H1 (cell line): Measurements from ENCODE around the gene HSD11B1. TPM values are rescaled to one million over a fixed set of nuclear protein-coding genes. Genes with fewer than 3 reads are reported as not detected.
A peak's percentile ranks its signal among the peaks of the same experiment; 100 is the strongest.

ENCODE experiments used
- CTCF ChIA-PET: fragments of 300-600 bp; sonication (Branson Sonifier 250); formaldehyde crosslinking; loops from one replicate; lab custom pipeline; 2021; ENCODE audit not compliant: partially characterized antibody; lab: Charles Lee
- POLR2A ChIA-PET: fragments of 300-600 bp; sonication (Branson Sonifier 250); formaldehyde crosslinking; loops from one replicate; lab custom pipeline; 2021; ENCODE audit warnings: inconsistent platforms; ENCODE audit not compliant: partially characterized antibody; lab: Charles Lee
- DNase-seq, 2 experiments: peaks; one replicate each; pipeline versions ENCODE4 v3.0.0 to v3.0.0-alpha.2; 2010 to 2022; ENCODE audit warnings: low spot score in 2 of 2, low read depth in 1 of 2, mixed read lengths in 1 of 2
- FAIRE-seq: peaks from 2 replicates; lab custom pipeline; 2011; peaks lifted over from hg19 to GRCh38; lab: Jason Lieb, UNC
- H2AFZ ChIP-seq: 2 replicates; pipeline ENCODE4 v1.8.1; 2012; ENCODE audit warnings: low read length, inconsistent platforms
- H2AK5ac ChIP-seq: 2 replicates; pipeline ENCODE4 v1.6.1; 2013; ENCODE audit warnings: low read depth, low read length
- H2BK120ac ChIP-seq: replicated peaks from 2 replicates; pipeline ENCODE3; 2013; ENCODE audit warnings: low read depth, low read length, inconsistent platforms
- H2BK12ac ChIP-seq: 2 replicates; pipeline ENCODE4 v1.6.1; 2013; ENCODE audit warnings: low read depth, low read length
- H2BK15ac ChIP-seq: 2 replicates; pipeline ENCODE4 v1.6.1; 2013; ENCODE audit warnings: low read length
- H2BK20ac ChIP-seq: 2 replicates; pipeline ENCODE4 v1.6.1; 2013; ENCODE audit warnings: low read length
- H2BK5ac ChIP-seq: 2 replicates; pipeline ENCODE4 v1.6.1; 2013; ENCODE audit warnings: low read depth, low read length
- H3K14ac ChIP-seq: 2 replicates; pipeline ENCODE4 v1.6.1; 2013; ENCODE audit warnings: inconsistent platforms; ENCODE audit not compliant: insufficient read length
- H3K18ac ChIP-seq: 2 replicates; pipeline ENCODE4 v1.6.1; 2013; ENCODE audit warnings: low read length; ENCODE audit errors: extremely low read depth
- H3K23ac ChIP-seq: 2 replicates; pipeline ENCODE4 v1.6.1; 2013; ENCODE audit warnings: inconsistent platforms; ENCODE audit not compliant: insufficient read length
- H3K23me2 ChIP-seq: 2 replicates; pipeline ENCODE4 v1.6.1; 2013; ENCODE audit warnings: low read depth, low read length
- H3K27ac ChIP-seq: 2 replicates; pipeline ENCODE4 v1.6.1; 2011; ENCODE audit warnings: low read depth, low read length, inconsistent platforms
- H3K27me3 ChIP-seq, 4 experiments: replicated peaks in 1 of 4; 1 replicate in 1 of 4; 2 replicates in 3 of 4; pipeline versions ENCODE4 v1.6.1 to v1.8.1; 2011 to 2013; ENCODE audit warnings: low read length in 3 of 4, mild to moderate bottlenecking in 3 of 4, inconsistent platforms in 2 of 4, mixed read lengths in 2 of 4, moderate library complexity in 1 of 4; ENCODE audit not compliant: control insufficient read depth in 3 of 4, insufficient read depth in 3 of 4; ENCODE audit errors: extremely low read depth in 1 of 4
- H3K36me3 ChIP-seq, 4 experiments: 2 replicates each; pipeline versions ENCODE4 v1.6.1 to v1.8.1; 2011 to 2013; ENCODE audit warnings: mild to moderate bottlenecking in 4 of 4, low read length in 3 of 4, moderate library complexity in 2 of 4, control low read depth in 1 of 4, inconsistent platforms in 1 of 4; ENCODE audit not compliant: insufficient read depth in 4 of 4, control insufficient read depth in 2 of 4
- H3K4ac ChIP-seq: replicated peaks from 2 replicates; pipeline ENCODE3; 2013; ENCODE audit warnings: low read length, low read depth, mixed read lengths, inconsistent platforms; ENCODE audit not compliant: insufficient read length
- H3K4me1 ChIP-seq, 4 experiments: replicated peaks in 1 of 4; 1 replicate in 1 of 4; 2 replicates in 3 of 4; pipeline versions ENCODE4 v1.6.1 to v1.8.1; 2011 to 2013; ENCODE audit warnings: low read length in 3 of 4, inconsistent platforms in 2 of 4, mixed read lengths in 1 of 4; ENCODE audit not compliant: insufficient read depth in 4 of 4, control insufficient read depth in 3 of 4
- H3K4me2 ChIP-seq, 2 experiments: 2 replicates each; pipeline versions ENCODE4 v1.6.1 to v1.8.1; 2011 to 2013; ENCODE audit warnings: low read depth in 2 of 2, low read length in 2 of 2, control low read depth in 1 of 2, inconsistent platforms in 1 of 2, mild to moderate bottlenecking in 1 of 2; ENCODE audit not compliant: insufficient read depth in 1 of 2
- H3K4me3 ChIP-seq, 4 experiments: fragments of 200-600, 300-600 bp in 1 of 4; sonication (generic), shearing (Covaris generic), sonication (Bioruptor Twin) in 1 of 4; 2 replicates each; pipeline versions ENCODE4 v1.5.1 to v1.8.1; 2011 to 2016; ENCODE audit warnings: low read length in 4 of 4, low read depth in 3 of 4, control low read depth in 2 of 4, inconsistent platforms in 2 of 4, mild to moderate bottlenecking in 2 of 4, mixed read lengths in 1 of 4, moderate library complexity in 1 of 4; ENCODE audit not compliant: insufficient read depth in 2 of 4; ENCODE audit errors: extremely low read depth in 1 of 4
- H3K56ac ChIP-seq: replicated peaks from 2 replicates; pipeline ENCODE3; 2013; ENCODE audit warnings: low read depth, mild to moderate bottlenecking, mixed read lengths, low read length, inconsistent platforms; ENCODE audit not compliant: insufficient read length
- H3K79me1 ChIP-seq: 2 replicates; pipeline ENCODE4 v1.6.1; 2013; ENCODE audit warnings: low read depth, low read length, control low read depth
- H3K79me2 ChIP-seq, 2 experiments: 2 replicates each; pipeline versions ENCODE4 v1.6.1 to v1.8.1; 2012 to 2013; ENCODE audit warnings: low read length in 2 of 2, mild to moderate bottlenecking in 2 of 2, inconsistent platforms in 1 of 2; ENCODE audit not compliant: insufficient read depth in 2 of 2, control insufficient read depth in 1 of 2
- H3K9ac ChIP-seq, 4 experiments: replicated peaks in 1 of 4; 1 replicate in 1 of 4; 2 replicates in 3 of 4; pipeline versions ENCODE4 v1.6.1 to v1.8.1; 2011 to 2013; ENCODE audit warnings: low read depth in 3 of 4, low read length in 3 of 4, control low read depth in 2 of 4, mild to moderate bottlenecking in 2 of 4, moderate library complexity in 2 of 4, inconsistent platforms in 1 of 4; ENCODE audit errors: extremely low read depth in 1 of 4
- H3K9me3 ChIP-seq, 2 experiments: 2 replicates each; pipeline versions ENCODE4 v1.6.1 to v1.8.1; 2012 to 2013; ENCODE audit warnings: mild to moderate bottlenecking in 2 of 2, moderate library complexity in 2 of 2, control low read depth in 1 of 2, inconsistent platforms in 1 of 2, low read depth in 1 of 2, low read length in 1 of 2, mixed read lengths in 1 of 2; ENCODE audit not compliant: insufficient read depth in 2 of 2
- H4K20me1 ChIP-seq, 2 experiments: replicated peaks in 1 of 2; 2 replicates each; pipeline versions ENCODE3 to v1.8.1; 2011 to 2013; ENCODE audit warnings: inconsistent platforms in 2 of 2, low read length in 2 of 2, mild to moderate bottlenecking in 1 of 2; ENCODE audit not compliant: insufficient read depth in 2 of 2, control insufficient read depth in 1 of 2
- H4K5ac ChIP-seq: 2 replicates; pipeline ENCODE4 v1.6.1; 2013; ENCODE audit warnings: low read length, low read depth, mixed read lengths, inconsistent platforms; ENCODE audit not compliant: insufficient read length
- H4K8ac ChIP-seq: 2 replicates; pipeline ENCODE4 v1.8.0; 2013; ENCODE audit warnings: mild to moderate bottlenecking, moderate library complexity, low read length, inconsistent platforms; ENCODE audit not compliant: insufficient read depth; ENCODE audit errors: extremely low read depth
- H4K91ac ChIP-seq: replicated peaks from 2 replicates; pipeline ENCODE3; 2013; ENCODE audit warnings: low read length, mixed read lengths, inconsistent platforms; ENCODE audit not compliant: insufficient read length
- ASH2L ChIP-seq: fragments of 200-600, 300-600 bp; sonication (generic); IDR thresholded peaks from one replicate; pipeline ENCODE4 v1.7.1; 2017; ENCODE audit warnings: low read length
- BCL11A ChIP-seq, 2 experiments: IDR thresholded peaks; one replicate each; pipeline ENCODE4 v1.6.1; 2011; ENCODE audit warnings: low read depth in 2 of 2, low read length in 2 of 2, mild to moderate bottlenecking in 2 of 2
- CHD1 ChIP-seq: IDR thresholded peaks from 2 replicates; pipeline ENCODE4 v1.6.1; 2012; ENCODE audit warnings: low read depth, low read length, improper control_type of control experiment
- EZH2 ChIP-seq: fragments of 200-600 bp; sonication (generic); IDR thresholded peaks from 2 replicates; pipeline ENCODE4 v1.7.1; 2012; ENCODE audit warnings: low read depth, mild to moderate bottlenecking, moderate library complexity, low read length, inconsistent platforms; ENCODE audit not compliant: severe bottlenecking
- JUN ChIP-seq: IDR thresholded peaks from 2 replicates; pipeline ENCODE4 v1.6.1; 2011; ENCODE audit warnings: low read depth, mild to moderate bottlenecking, improper control_type of control experiment, low read length
- MAFK ChIP-seq: IDR thresholded peaks from 2 replicates; pipeline ENCODE4 v1.6.1; 2012; ENCODE audit warnings: low read depth, mild to moderate bottlenecking, improper control_type of control experiment, low read length
- POLR2A ChIP-seq, 2 experiments: IDR thresholded peaks; 1 replicate in 1 of 2; 2 replicates in 1 of 2; pipeline ENCODE4 v1.6.1; 2011; ENCODE audit warnings: low read depth in 2 of 2, low read length in 2 of 2, mild to moderate bottlenecking in 2 of 2; ENCODE audit errors: control extremely low read depth in 1 of 2
- RAD21 ChIP-seq, 2 experiments: IDR thresholded peaks in 1 of 2; conservative IDR thresholded peaks in 1 of 2; 2 replicates each; pipeline ENCODE4 v1.6.1; 2011; ENCODE audit warnings: low read depth in 2 of 2, low read length in 2 of 2, improper control_type of control experiment in 1 of 2, inconsistent platforms in 1 of 2, mild to moderate bottlenecking in 1 of 2, moderate library complexity in 1 of 2
- RXRA ChIP-seq: IDR thresholded peaks from 2 replicates; pipeline ENCODE4 v1.6.1; 2011; ENCODE audit warnings: low read depth, mild to moderate bottlenecking, low read length, moderate library complexity; ENCODE audit not compliant: insufficient read depth
- SP2 ChIP-seq: IDR thresholded peaks from 2 replicates; pipeline ENCODE4 v1.6.1; 2012; ENCODE audit warnings: mild to moderate bottlenecking, low read length, inconsistent platforms
- TAF1 ChIP-seq: IDR thresholded peaks from 2 replicates; pipeline ENCODE4 v1.6.1; 2011; ENCODE audit warnings: mild to moderate bottlenecking, low read depth, low read length
- TBP ChIP-seq: IDR thresholded peaks from 2 replicates; pipeline ENCODE4 v1.6.1; 2011; ENCODE audit warnings: low read depth, low read length, improper control_type of control experiment
- TEAD4 ChIP-seq: IDR thresholded peaks from 2 replicates; pipeline ENCODE4 v1.6.1; 2012; ENCODE audit warnings: low read depth, low read length, inconsistent platforms, mixed read lengths
- WGBS, 2 experiments: shearing (Covaris generic) in 1 of 2; methylation state at CpG; one replicate each; pipeline versions ENCODE4 v1.1.6 to v1.1.7; 2013 to 2015; ENCODE audit warnings: low lambda C conversion rate in 2 of 2, mixed read lengths in 2 of 2, inconsistent platforms in 1 of 2, low coverage in 1 of 2, missing lambda C conversion rate in 1 of 2; ENCODE audit not compliant: insufficient replicate concordance in 2 of 2, insufficient coverage in 1 of 2, insufficient read length in 1 of 2; ENCODE audit errors: extremely low coverage in 1 of 2, missing lambda C conversion rate in 1 of 2; 5-methylcytosine and 5-hydroxymethylcytosine counted together
- polyA plus RNA-seq, 7 experiments: library from polyadenylated mRNA; depleted of rRNA in 3 of 7; stranded (reverse) in 5 of 7; unstranded in 2 of 7; fragments of >200 nt in 5 of 7; fragments of 200-250 nt in 2 of 7; gene quantifications; 1 replicate in 5 of 7; 2 replicates in 1 of 7; 4 replicates in 1 of 7; pipeline versions ENCODE4 v1.2.1 to v1.2.3, GENCODE V29; 2011 to 2013; ENCODE audit warnings: missing spikeins in 2 of 7, mixed read lengths in 2 of 7
- total RNA-seq: library from RNA; stranded (reverse); fragmentation: NEBNext Ultra II Directional; extraction: Animal tissue kit (Norgen Biotek cat#: 25700); gene quantifications from 2 replicates; pipeline ENCODE4 v1.2.1, GENCODE V29; 2021

HSD11B1 gene
- total and polyA plus RNA-seq, 2 of the 8 experiments (the other 6 are each of a cell fraction or from before 2014, with no cell fraction given), result not detected

DNA sequence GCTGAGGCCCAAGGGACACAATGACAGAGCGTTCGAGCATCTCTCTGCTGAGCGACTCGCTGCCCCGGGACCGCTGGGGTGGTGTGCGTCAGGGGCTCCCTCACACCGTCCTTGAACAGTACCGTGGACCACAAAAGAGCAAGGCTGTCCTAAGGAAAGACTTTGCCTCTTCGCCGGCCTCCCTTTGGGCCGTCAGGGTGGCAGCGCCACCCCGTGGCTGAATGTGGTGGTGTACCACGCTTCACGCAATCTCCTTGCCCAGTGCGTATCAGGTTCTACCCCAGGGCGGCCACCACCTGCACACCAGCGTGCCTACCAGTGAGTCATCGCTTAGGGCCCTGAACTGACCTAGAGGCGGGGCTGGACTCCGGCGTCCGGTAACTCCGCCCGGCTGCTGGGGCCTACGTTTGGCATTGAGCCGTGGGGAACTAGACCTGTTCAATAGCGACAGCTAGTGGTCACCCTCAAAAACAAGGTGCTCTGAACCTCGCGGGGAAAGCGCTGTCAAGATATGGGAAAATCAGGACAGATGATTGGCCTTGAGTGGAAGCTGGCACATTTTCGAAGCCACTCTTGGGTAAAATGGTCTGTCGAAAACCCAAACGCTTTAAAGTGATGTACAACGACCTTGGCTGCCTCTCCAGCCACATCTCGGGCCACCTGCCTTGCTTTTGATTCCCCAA, 43.1 kb downstream of the HSD11B1 start:
- H3K79me1 ChIP-seq, result no peaks in the 10 kb centered on the region
- FAIRE-seq (peak; percentile 81), DNase-seq (peak; percentile 99)
- H3K23me2 ChIP-seq, result no peaks in the 10 kb centered on the region
- H2AFZ ChIP-seq, result peak overlapping the region; percentile 97
- H3K14ac ChIP-seq, result no peak overlapping the region
- H3K9ac ChIP-seq, result peak overlapping the region in 1 of 4 experiments; percentile 54; a peak in 1 of 7 replicates
- peaks cover 0 to 11% (median 0%) of the 10 kb centered on the region in 4 experiments; a peak in 1 of 7 replicates for H3K4me1 ChIP-seq
- POLR2A ChIA-PET, result no interaction called here
- no peak overlapping the region for H3K56ac ChIP-seq
- no peak overlapping the region for H2AK5ac ChIP-seq
- no peak overlapping the region for H4K5ac ChIP-seq
- no peaks in the 10 kb centered on the region for H3K79me2 ChIP-seq
- no peak overlapping the region for H2BK15ac ChIP-seq
- H3K4ac ChIP-seq, result no peak overlapping the region
- no peaks in the 10 kb centered on the region for H3K36me3 ChIP-seq
- no peaks in the 10 kb centered on the region for H3K9me3 ChIP-seq
- no peak overlapping the region for H2BK20ac ChIP-seq
- CTCF ChIA-PET, result interaction anchor here (0.6 to 4.0 kb wide), 34 partner anchors 9 to 552 kb away, joined by 3 to 22 read pairs (median 4); partner anchors contain the start of genes LAMB3 and TRAF3IP3
- H4K91ac ChIP-seq, result no peak overlapping the region
- peak overlapping the region; percentile 35; the same call in 1 of the 2 replicates for H4K8ac ChIP-seq
- H4K20me1 ChIP-seq, result no peaks in the 10 kb centered on the region
- H3K4me2 ChIP-seq, result peak overlapping the region; percentile 8 to 78; a peak in 3 of 4 replicates
- H3K27ac ChIP-seq, result no peak overlapping the region
- peaks cover 0 to 4% (median 0%) of the 10 kb centered on the region in 4 experiments; a peak in 1 of 7 replicates for H3K27me3 ChIP-seq
- WGBS, 2 experiments, result 6% methylated on average over 37 of the region's 37 CpGs; no CpG with 5 or more reads in 1 of the 2 experiments
- H3K18ac ChIP-seq, result no peak overlapping the region
- H2BK120ac ChIP-seq, result no peak overlapping the region
- H2BK5ac ChIP-seq, result no peak overlapping the region
- H3K4me3 ChIP-seq, result peak overlapping the region in 1 of 4 experiments; percentile 51; a peak in 4 of 8 replicates
- no peak overlapping the region for H2BK12ac ChIP-seq
- no peak overlapping the region for H3K23ac ChIP-seq
- peak; percentile 97 for TF ChIP-seq JUN
- TF ChIP-seq BCL11A (IDR thresholded peaks at IDR 0.05; ENCODE audit: low read depth in 2 of 2, low read length in 2 of 2), result no peak
- TF ChIP-seq MAFK, result no peak
- TF ChIP-seq TAF1, result no peak
- peak; percentile 70 to 75 for TF ChIP-seq RAD21 (IDR thresholded peaks at IDR 0.05 in 1 of 2, conservative IDR thresholded peaks at IDR 0.05 in 1 of 2; ENCODE audit: low read depth in 2 of 2, low read length in 2 of 2)
- no peak for TF ChIP-seq RXRA
- TF ChIP-seq SP2, result no peak
- peak; percentile 89 for TF ChIP-seq TBP
- TF ChIP-seq ASH2L, result no peak
- TF ChIP-seq EZH2, result no peak
- no peak for TF ChIP-seq POLR2A (IDR thresholded peaks at IDR 0.05; ENCODE audit: control extremely low read depth in 1 of 2, low read depth in 2 of 2, low read length in 2 of 2)
- no peak for TF ChIP-seq CHD1
- 0 out of 2 replicates have a peak, but pooled peaks have one; percentile 32 for TF ChIP-seq TEAD4
